ENCODE measurements around the gene TTLL6. TPM values are rescaled to one million over a fixed set of nuclear protein-coding genes. Genes with fewer than 3 reads are reported as not detected.

TTLL6 gene
- total RNA-seq, 1 donor = under 0.01 TPM

DNA sequence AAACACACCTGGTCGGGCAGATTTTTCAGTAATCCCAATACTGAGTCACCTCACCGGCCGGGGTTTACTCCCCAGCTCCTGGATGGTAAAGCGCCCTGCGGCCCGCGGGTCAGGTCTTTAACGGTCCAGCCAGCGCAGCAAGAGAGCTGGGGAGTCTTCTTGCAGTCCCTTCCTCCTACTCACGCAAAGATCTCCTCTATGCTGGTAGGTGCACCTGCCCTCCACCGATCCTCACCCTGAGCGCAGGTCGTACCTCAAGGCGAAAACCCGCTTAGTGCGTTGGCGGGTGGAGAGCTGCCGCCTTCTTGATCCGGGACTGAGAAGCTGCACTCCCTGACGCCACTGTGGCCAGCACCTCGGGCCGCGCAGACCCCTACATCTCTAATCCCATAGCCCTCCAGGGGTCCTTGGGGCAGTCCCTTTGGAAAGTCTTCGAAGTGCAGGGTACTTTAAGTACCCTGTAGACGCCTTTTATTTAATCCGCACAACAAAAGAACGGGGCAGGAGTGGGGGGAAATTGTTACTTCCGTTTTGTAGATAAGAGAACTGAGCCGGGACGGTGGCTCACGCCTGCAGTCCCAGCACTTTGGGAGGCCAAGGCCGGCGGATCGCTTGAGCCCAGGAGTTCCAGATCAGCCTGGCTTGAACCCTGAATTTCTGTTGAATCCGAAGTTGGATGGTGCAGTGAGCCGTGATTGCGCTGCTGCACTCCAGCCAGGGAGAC is 78.1 kb downstream of the TTLL6 start:
- TF ChIP-seq, protein P1, sequence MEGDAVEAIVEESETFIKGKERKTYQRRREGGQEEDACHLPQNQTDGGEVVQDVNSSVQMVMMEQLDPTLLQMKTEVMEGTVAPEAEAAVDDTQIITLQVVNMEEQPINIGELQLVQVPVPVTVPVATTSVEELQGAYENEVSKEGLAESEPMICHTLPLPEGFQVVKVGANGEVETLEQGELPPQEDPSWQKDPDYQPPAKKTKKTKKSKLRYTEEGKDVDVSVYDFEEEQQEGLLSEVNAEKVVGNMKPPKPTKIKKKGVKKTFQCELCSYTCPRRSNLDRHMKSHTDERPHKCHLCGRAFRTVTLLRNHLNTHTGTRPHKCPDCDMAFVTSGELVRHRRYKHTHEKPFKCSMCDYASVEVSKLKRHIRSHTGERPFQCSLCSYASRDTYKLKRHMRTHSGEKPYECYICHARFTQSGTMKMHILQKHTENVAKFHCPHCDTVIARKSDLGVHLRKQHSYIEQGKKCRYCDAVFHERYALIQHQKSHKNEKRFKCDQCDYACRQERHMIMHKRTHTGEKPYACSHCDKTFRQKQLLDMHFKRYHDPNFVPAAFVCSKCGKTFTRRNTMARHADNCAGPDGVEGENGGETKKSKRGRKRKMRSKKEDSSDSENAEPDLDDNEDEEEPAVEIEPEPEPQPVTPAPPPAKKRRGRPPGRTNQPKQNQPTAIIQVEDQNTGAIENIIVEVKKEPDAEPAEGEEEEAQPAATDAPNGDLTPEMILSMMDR (IDR thresholded peaks at IDR 0.05; ENCODE audit: insufficient read depth, low read depth, low read length) = no peak
- DNase-seq (ENCODE audit: low read depth) = no peak
- H3K4me3 ChIP-seq (ENCODE audit: low read depth, low read length) = no peak overlapping the region

DNA sequence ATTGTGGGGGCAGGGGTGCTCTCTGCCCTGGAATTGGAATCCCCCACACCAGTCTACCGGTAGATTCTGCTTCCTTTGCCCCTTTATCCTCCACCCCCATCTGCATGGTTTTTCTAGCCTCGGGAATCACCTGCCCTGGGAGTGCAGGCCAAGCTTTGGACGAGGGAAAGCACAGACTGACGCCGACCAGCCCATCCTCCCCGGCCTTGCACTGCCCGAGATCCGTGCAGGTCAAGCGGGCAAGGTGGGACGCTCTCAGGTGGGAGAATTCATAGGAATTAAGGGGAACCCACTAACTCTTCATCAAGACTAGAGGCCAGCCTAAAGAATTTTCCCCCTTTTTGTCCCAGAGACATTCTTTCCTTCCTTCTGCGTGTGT is 78.6 kb downstream of the TTLL6 start:
- H3K4me3 ChIP-seq (ENCODE audit: low read depth, low read length) = no peak overlapping the region
- TF ChIP-seq, protein P1 (IDR thresholded peaks at IDR 0.05; ENCODE audit: insufficient read depth, low read depth, low read length) = no peak
- DNase-seq (ENCODE audit: low read depth) = no peak

DNA sequence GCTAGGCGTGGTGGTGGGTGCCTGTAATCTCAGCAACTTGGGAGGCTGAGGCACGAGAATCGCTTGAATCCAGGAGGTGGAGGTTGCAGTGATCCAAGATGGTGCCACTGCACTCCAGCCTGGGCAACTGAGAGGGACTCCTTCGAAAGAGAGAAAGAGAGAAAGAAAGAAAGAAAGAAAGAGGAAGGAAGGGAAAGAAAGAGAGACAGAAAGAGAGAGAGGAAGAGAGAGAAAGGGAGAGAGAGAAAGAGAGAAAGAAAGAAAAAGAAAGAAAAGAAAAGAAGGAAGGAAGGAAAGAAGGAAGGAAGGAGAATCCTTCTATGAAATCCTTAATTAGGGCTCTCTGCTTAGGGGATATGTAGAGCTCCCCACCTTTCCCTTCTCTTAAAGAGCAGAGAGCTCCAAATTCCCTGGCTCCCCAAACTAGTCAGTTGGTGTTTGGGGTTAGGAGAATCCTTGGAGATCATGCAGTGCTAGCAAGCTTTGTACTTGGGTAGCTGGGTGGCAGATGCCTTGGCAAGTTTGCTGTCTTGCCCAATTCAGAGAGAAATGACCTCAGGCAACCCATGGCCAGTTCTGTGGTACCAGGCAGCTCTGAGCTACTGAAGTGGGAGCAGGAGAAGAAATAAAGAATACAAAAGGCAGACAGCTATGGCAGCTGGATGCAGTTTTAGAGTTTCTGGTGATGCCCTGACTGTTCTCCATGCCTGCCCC is 79.5 kb downstream of the TTLL6 start:
- H3K4me3 ChIP-seq (ENCODE audit: low read depth, low read length) = no peak overlapping the region
- DNase-seq (ENCODE audit: low read depth) = no peak
- TF ChIP-seq, protein P1 (IDR thresholded peaks at IDR 0.05; ENCODE audit: insufficient read depth, low read depth, low read length) = no peak

DNA sequence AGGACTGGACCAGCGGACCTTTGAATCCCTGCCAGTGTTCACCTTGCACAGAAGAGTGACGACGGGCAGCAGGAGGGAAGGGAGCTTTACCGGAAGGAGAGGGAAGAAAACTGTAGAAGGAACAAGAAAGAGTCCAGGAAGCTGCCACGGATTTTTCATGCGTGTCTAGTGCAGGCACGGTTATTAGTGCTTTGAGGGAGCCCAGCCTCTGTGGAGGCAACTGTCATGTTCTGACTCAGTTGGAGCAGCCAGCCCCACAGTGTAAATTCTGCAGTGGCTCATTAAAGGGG is 82.0 kb downstream of the TTLL6 start:
- TF ChIP-seq, protein P1 (IDR thresholded peaks at IDR 0.05; ENCODE audit: insufficient read depth, low read depth, low read length) = no peak
- no peak for DNase-seq (ENCODE audit: low read depth)
- no peak overlapping the region for H3K4me3 ChIP-seq (ENCODE audit: low read depth, low read length)

DNA sequence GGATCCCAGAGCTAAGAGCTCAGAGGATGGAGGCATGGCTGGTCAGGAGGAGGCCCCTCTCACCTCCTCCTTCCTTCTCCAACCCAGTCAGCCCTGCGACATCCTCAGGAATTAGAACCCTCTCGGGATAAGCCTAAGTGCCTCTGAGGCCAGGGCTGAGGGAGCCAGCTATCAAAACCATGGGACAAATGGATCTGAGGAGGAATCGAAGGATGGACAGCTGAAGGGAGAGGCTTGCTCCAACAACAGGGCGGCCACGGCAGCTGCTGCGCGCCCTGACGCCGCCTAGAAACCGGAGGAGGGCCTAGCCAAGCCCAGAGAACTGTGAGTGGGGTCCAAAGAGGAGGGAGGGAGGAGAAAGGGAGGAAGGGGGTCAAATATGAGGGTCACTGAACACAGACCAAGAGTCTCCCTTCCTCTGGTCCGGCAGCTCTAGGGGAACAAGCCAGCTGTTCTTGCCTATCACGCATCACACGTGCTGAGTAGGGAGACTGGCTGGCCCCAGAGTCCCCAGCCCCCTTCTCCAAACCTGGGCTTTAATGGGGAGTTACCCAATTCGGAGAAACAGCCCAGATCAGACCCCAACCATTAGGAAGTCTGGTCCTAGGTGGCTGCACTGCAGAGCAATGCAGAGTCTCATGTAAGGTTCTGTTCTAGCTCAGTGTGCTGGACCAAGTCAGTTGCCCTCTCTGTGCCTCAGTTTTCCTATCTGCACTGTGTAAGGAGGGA is 82.5 kb downstream of the TTLL6 start:
- TF ChIP-seq, protein P1 (IDR thresholded peaks at IDR 0.05; ENCODE audit: insufficient read depth, low read depth, low read length) = no peak
- no peak overlapping the region for H3K4me3 ChIP-seq (ENCODE audit: low read depth, low read length)
- no peak for DNase-seq (ENCODE audit: low read depth)

DNA sequence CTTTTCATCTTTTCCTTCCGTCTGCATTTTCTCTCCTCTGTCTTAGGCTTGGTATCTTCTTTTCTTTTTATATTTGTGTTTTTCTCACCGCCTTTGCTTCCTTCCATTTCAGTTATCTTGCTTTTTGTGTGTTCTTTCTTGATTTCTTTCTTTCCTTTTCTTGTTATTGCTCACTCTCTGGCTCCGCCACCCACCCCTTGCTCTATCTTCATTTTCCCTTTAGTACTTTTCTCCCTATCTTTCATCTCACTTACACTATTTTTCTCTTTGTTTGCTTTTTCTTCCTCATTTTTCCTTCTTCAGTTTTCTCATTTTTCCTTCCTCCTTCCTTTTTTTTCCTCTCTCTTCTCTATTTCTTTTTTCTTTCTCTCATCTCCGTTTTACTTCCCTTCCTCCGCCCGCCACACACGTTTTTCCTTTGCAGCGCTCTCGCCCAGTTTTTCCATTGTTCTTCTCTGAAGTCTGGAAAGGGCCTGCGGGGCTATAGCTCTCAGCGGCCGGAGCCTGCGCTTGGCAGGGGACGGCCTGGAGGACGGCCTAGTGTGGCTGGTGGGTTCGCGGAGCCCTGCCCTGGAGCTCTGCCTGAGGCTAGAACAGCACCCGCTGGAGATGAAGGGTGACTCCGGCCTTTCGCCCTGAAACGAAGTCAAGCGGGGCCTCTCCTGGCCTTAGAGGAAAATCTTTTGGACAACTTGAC is 83.2 kb downstream of the TTLL6 start:
- TF ChIP-seq, protein P1 (IDR thresholded peaks at IDR 0.05; ENCODE audit: insufficient read depth, low read depth, low read length) = no peak
- no peak for DNase-seq (ENCODE audit: low read depth)

More for the DNA sequence above, 83.2 kb downstream of the TTLL6 start:
- no peak overlapping the region for H3K4me3 ChIP-seq (ENCODE audit: low read depth, low read length)
